GM18907 (cell line): Measurements from ENCODE around the gene PNP.

Experiments
- ATAC-seq: cut with Tn5 transposase; IDR thresholded peaks from one replicate; pipeline ENCODE4 v1.9.1; 2021; ENCODE audit warnings: mild to moderate bottlenecking, moderate library complexity; ENCODE audit not compliant: unreplicated experiment

The PNP gene

DNA sequence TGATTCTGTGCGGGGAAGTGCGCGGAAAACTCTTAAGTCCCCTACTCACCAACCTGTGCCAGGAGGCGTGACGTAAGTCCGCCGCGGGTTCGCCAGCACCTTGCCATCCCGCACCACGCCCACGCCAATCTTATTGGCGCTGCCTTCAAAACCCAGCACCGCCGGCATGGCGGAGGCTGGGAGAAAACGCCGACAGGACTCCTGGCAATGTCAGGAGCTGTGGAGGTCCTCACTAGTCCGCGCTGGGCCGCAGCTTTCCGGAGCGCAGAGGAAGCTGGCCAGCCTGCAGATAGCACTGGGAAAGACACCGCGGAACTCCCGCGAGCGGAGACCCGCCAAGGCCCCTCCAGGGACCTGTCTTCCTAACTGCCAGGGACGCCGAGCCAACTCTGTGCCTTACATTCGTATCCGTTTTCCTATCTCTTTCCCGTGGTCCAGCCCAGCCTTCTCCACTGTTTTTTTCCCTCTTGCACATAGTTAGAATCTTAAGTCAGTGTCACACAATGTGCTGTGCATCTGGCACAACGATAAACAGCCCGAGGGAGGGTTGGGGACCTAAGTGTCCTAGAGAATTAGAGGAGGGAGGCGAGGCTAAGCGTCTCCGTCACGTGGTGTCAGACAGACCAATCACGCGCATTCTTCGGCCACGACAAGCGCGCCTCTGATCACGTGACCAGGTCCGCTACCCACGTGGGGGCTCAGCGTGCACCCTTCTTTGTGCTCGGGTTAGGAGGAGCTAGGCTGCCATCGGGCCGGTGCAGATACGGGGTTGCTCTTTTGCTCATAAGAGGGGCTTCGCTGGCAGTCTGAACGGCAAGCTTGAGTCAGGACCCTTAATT lies 14.5 kb upstream of the PNP start, which contains the start of the genes APEX1 and OSGEP:
Gene APEX1, plus strand, starts transcription at position 711 of the 839 bp plus-strand sequence. CDS start 420 bp downstream, outside the sequence.
Gene OSGEP, minus strand, starts transcription at position 297 of the 839 bp plus-strand sequence. Its CDS starts 129 bp downstream, at position 168.
- ATAC-seq, result peak; percentile 89

DNA sequence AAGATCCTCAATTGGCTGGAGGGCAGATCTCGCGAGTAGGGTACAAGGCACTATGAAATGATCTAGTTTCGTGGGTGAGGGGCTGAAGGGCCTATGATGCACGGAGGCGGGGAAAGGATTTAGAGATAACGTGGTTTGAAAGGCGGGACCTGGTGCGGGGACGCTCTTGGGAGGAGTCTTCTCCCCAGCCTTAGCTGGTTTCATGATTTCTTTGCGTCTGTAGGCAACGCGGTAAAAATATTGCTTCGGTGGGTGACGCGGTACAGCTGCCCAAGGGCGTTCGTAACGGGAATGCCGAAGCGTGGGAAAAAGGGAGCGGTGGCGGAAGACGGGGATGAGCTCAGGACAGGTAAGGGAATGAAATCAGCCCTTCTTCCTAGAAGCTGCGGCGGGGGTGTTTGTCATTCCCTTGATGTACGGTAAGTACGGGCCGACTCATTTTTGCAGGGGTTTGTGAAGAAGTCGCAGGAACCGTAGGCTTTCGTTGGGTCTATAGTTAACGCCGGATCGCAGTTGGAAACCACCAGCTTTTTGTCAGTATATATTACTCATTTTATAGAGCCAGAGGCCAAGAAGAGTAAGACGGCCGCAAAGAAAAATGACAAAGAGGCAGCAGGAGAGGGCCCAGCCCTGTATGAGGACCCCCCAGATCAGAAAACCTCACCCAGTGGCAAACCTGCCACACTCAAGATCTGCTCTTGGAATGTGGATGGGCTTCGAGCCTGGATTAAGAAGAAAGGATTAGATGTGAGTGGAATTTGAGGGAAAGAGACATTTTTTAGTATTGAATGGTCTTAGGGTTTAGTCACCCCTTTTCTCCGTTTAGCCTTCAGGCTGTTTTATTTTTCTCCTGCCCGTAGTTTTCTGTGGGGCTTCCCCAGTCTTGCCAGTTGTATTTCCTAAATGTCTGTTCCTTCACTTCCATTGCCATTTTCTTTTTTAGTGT lies 13.6 kb upstream of the PNP start:
- ATAC-seq, result peak; percentile 60

DNA sequence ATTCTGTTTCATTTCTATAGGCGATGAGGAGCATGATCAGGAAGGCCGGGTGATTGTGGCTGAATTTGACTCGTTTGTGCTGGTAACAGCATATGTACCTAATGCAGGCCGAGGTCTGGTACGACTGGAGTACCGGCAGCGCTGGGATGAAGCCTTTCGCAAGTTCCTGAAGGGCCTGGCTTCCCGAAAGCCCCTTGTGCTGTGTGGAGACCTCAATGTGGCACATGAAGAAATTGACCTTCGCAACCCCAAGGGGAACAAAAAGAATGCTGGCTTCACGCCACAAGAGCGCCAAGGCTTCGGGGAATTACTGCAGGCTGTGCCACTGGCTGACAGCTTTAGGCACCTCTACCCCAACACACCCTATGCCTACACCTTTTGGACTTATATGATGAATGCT lies 12.2 kb upstream of the PNP start:
- no peak for ATAC-seq

DNA sequence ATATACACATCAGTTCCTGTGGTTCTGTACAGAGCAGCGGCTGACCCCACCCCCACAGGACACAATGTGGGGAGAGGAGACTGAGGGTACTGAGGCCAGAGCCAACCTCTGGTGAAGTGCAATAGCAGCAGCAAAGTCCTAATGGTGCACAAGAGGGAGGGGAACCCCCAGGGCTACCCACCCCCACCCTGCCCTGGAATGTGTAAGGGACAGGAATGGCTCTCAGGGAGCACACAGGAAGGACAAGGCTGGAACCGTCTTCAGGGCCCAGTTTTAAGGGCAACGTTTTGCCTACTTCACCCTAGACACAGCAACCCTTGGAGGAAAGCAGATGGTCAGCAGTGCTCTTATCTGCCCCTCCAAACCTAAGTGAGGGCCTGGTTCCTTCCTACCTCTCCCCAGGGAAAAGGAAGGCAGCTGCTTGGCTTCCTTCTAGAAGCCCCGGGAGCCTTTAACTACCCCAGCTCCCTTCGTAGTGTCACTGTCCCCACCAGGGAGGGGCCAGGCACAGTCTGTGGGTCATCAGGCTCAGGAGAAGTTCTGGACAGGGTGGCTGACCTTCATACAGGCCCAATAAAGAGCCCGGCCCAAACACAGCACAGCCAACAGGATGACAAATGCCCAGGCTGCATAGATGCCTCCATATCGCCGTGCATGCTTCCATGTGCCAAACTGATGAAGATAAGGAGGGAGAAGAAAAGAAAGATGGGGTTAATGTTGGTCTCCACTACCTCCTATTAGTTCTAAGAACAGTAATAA lies 11.0 kb upstream of the PNP start:
- ATAC-seq, result no peak

DNA sequence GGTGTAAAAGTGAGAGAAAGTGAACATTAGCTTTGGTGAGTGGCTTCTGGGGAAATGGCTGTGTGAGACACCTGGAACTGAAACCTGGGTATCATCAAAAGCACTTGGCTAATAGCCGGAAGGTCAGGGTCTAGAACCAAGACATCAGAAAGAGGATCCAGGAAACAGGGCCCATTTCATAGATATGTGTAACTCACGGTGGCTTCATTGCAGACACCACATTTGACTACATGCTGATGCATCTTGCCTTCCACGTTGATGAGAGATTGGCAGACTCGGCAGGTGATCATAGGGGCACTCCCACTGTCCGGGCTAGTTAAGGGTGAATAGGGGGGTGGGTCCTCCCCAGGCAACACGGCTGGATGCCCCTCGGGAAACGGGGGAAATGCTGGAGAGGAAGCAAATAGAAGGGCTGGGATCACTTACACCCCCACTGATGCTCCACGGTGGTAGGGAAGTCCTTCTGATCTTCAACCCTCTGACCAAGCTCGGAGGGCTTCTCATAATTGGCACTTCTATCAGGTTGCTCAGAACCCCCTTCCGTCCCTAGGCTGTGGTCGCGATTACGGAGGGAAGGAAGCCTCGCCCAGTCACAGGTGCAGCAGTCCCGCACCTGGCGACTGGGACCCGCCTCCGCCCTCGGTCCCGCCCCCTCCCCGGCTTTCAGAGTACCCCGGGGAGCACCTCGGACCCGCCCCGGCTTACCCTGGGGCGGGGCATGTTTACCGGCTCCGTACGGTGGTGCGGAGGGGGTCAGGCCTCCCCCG lies 8.6 kb upstream of the PNP start:
- ATAC-seq, result peak; percentile 20

DNA sequence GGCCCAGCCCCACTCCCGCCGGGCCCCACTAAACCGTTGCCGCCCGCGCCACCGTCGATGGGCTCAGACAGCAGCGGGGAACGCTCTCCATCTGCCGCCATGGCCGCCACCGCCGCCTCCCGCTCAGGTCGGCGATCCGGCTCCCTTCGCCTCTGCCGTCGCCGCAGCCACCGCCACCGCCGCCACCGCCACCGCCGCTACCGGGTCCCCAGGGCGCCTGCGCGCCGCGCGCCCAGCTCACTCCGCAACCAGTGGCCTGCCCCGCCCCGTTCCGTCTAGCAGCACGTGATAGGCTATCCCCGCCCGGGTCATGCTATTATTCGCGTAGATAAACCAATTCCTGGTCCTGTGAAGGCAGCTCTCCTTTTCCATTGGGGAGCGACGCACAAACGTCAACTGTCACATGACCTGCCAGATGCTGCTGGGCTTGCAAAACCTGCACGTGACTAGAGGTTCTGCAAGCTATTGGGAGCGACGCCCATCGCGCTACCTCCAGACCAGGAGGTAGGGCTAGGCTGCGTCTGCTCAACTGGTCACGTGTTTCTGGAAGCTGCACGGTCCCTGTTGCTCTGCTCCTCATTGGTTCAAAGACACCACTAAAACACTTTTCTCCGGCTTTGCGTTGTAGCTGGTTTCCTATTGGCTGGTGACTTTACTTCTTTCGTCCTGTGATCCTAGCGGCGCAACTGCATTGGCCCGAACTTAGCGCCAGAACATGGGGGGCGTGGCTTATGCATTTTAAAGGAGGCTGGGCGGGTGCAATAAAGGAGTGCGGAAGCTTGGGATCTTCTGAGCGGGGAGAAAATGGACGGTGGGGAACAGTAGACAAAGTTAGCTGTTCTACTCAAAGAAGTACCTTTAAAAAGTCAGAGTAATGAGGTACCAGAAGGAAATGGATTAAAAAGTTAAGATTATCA lies 7.7 kb upstream of the PNP start, which contains the start of gene PIP4P1:
Gene PIP4P1, minus strand, starts transcription at position 210 of the 917 bp plus-strand sequence. Its CDS starts 109 bp downstream, at position 101.
- ATAC-seq, result peak; percentile 95

DNA sequence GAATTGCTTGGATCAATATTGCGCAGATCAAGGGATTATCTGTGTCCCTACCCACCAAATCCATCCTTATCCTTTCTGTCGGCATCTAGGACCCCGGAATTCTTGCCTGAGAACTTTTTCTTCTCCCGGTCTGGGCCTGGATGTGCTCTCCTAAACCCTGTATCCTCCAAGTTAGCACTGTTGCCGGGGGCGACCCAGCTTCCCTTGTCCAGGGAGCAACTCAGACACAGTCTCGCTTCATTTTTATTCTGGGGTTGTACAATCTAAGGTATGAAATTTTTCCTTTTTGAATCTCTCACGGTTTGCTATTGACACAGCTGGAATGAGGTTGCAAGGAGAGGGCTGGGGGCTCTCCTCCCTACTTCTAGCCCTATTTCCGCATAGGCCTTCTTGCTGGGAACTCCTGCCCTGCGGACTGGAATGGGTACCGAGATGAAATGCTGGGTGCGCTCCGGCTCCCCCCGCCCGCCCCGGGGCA lies 403 bp upstream of the PNP start:
- peak; percentile 8 for ATAC-seq

DNA sequence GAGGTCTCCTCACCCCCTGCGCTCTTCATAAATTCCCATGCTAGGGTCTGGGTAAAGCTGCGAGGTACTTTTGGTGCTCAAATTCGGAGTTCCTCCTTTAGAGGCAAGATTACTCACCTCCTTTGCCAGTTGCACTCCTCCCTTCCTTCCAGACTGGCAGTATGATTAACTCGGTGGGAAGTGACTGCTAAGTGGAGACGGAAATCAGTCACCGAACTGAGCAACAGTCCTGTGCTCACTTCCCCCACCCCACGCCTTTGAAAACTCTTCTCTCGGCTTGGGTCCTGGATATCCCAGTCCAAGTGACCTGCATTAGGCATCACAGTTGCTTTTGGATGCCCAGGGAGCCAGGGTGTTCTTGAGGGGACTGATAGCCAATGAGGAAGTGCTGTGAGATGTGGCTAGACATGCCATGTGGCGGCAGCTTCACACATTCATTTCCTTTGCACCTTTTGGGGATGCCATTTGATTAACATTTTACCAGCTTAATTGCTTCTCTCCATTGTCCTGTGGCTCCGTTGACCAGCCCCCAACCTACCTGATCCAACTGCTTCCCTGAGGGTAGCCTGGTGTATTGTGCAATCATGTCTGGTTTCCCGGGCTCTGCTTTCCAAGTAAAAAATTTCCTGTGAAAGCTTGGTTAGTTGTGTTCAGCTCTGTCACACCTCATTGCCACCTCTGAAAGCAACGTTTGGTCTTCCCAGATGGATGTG lies 840 bp downstream of the PNP start:
- peak; percentile 35 for ATAC-seq

DNA sequence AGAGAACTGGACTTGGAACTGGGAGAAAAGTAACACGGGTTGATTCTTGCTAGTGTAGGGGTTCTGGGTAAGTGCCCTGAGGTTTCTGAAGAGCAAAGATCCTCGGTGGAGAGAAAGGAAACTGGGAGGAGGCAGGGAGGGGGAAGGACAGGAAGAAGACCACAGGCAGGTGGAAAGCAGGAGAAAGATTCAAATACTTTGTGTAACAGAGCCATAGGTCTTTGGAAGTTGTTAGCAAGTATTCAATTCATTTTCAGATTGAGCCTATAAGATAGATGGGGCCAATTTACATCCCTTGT lies 1.3 kb downstream of the PNP start:
- ATAC-seq, result no peak

DNA sequence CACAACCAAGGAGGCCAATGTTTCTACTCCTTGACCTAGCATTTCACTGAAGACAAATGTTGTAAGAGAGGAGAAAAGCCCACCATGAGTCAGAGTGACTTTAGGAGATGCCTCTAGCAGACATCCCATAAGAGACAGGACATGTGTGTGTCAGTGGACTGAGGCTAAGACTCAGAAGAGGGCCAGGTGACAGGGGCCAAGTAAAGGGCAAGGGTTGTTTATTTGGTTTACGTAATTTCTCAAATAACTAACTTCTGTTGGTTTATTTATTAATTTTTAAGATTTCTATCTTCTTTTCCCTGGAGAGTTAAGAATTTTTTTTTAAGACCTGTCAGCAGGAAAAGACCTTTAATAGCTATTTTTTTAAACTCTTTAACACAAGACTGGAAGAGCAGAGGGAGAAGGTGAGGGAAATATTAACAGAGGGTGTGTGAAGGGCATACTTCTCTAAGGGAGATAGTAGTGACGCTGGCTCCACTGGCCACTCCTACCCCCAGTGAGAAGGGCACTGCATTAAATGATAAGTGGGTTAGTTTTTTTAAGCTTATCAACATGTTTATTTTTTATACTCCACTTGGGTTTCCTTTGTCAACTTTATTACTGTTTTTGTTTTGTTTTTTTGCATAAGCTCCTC lies 3.4 kb downstream of the PNP start:
- no peak for ATAC-seq

DNA sequence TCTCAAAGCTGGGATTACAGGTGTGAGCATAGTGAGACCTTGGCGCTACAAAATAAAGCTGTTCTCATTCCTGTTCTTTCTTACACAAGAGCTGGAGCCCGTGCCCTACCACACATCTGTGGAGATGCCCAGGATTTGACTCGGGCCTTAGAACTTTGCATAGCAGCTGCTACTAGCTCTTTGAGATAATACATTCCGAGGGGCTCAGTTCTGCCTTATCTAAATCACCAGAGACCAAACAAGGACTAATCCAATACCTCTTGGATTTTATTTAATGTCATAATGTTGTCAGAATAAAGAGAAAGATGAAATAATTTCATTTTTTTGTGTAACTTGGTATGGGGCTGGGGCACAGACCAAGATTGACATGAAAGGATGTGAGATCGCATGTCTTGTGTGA lies 7.6 kb downstream of the PNP start:
- no peak for ATAC-seq

DNA sequence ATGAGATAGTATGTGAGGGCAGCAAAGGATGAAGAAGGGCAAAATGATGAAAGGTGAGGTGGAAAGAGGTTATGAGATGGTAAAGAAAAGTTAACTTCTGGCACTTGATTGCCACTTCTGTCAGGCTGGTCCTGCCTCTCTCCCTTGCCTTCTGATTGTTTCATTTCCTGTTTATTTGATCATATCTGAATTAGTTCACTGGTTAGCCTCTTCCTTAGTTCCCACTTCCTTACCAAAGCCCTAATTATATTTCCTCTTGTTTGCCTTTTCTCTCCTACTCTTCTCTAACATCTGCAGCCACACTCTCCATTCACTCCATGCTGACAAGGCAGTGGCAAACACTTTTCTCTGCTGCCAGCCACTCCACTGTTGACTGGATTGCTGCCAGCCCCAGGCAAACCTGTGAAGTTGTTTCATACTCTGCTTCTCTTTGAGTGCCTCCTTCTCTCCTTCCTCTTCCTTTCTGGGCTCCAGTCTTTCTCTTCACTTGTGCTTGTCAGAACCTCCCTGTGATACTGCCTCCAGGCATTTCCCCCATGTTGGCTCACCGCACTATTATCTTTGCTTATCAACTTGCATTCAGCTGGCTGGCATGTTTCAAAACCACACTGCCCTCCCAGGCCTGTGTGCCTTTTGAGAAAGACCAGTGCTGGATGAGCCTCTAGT lies 8.1 kb downstream of the PNP start:
- ATAC-seq, result no peak

DNA sequence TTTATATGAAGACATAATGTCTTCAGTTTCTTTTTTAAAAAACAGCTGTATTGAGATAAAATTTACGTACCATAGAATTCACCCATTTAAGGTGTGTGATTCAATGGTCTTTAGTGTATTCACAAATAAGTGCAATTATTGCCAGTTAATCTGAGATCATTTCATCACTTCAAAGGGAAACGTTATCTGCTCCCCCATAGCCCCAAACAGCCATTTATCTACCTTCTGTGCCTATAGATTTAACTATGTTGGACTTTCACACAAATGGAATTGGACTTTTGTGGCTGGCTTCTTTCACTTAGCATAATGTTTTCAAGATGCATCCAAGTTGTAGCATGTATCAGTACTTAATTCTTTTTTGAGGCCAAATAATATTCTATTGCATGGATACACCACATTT lies 9.7 kb downstream of the PNP start:
- no peak for ATAC-seq

DNA sequence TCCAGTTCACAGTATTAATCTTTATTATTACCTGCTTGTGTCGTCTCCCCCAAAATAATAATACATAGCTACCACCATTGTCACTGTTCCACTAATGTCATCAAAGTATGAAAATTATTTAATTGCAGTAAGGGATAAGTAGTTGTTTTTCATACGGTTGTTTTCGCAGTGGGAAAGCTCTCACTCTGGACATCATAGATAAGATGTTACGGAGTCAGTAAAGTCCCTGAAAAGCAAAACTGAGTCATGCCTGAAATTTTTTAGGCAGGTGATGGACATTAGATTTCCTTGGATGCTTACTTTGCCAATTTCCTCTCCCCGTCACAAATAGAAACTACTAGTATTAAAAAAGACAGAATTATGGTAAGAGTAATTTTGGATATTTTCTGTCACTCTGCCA lies 13.2 kb downstream of the PNP start:
- ATAC-seq, result no peak

DNA sequence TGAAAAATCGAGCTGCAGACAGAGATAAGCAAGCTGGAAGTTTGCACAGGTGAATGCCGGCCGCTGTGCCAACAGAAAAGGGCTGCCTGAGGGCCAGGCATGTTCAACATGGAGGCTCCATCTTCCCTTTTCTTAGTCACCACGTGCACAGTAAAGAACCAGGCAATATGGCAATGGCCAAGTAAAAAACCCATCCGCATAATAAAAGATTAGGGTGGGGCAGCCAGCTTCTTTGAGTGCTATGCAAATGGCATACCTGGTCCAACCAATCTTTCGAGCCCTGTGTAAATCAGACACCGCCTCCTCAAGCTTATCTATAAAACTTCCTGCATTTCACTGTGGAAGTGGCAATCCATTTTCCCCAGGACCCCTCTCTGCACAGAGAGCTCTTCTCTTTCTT lies 16.7 kb downstream of the PNP start:
- ATAC-seq, result no peak

DNA sequence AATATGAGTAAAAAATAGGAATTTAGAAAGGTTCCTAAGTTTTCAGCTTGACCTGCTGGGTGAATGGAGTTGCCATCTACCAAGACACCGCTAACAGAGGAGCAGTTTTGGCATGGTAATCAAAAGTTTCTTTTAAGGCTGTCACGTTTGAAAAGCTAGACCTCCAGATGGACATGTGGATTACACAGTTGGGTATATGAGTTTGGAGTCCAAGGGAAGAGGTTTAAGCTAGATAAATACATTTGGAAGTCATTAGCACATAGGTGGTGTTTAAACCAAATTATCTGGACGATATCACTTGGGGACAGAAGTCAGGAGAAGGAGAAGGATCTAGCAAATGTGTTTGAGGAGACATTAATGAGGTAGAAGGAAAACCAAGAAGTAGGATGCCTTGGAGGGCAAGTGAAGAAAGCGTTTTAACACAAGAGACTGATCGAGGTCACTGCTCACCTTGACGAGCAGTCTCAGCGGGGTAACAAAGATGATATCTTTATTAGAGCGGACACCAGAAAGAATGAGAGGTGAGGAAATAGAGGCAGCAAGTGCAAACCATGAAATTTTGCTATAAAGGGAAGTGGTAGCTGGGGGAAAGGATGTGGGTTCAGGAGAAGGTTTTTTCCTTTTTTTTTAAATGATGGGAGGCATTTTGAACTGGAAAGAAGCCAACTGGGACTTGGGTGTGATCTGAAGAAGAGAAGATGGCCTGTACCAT lies 17.6 kb downstream of the PNP start:
- no peak for ATAC-seq

DNA sequence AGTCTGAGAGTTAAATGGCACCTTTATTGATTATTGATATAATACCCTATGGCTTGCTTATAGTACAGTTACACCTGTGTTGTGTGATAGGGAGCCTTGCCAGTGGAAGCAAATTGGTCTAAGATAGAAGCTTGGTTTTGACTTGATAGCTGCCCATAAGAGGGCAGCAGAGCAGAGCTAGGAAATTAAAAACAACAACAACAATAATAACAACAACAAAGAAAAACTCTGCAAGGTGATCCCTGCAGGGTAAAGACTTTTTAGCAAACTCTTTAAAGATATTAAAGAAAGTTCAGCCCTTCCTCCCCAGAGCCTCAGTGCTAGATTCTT lies 18.2 kb downstream of the PNP start:
- ATAC-seq, result no peak
